Fibroblast of peridontal ligament (primary cell): ENCODE data around the gene FKBP5.
"Not testable (repeated sequence)": the region's sequence is repeated elsewhere in the genome, so short reads cannot be mapped to it uniquely, and the experiment has no call there.

ENCODE experiments used
- DNase-seq: peaks from one replicate; pipeline ENCODE4 v3.0.0-alpha.2; 2010; ENCODE audit errors: extremely low read depth

The FKBP5 gene

GRCh38 chr6:35724059-35724458 lies 35.3 kb upstream of the FKBP5 start:
- no peak for DNase-seq

- no peak for DNase-seq
Measured at GRCh38 chr6:35723587-35723986, 34.9 kb upstream of the FKBP5 start.

GRCh38 chr6:35722121-35722761 lies 33.5 kb upstream of the FKBP5 start:
- no peak for DNase-seq

- DNase-seq = no peak
Measured at GRCh38 chr6:35719830-35720733, 31.4 kb upstream of the FKBP5 start.

- no peak for DNase-seq
Measured at GRCh38 chr6:35719404-35719829, 30.7 kb upstream of the FKBP5 start.

GRCh38 chr6:35718911-35719381 lies 30.2 kb upstream of the FKBP5 start:
- DNase-seq = no peak

GRCh38 chr6:35718375-35718736 lies 29.6 kb upstream of the FKBP5 start:
- no peak for DNase-seq

GRCh38 chr6:35717449-35718374 lies 29.0 kb upstream of the FKBP5 start:
- DNase-seq = no peak

GRCh38 chr6:35716798-35717197 lies 28.1 kb upstream of the FKBP5 start:
- DNase-seq = no peak

GRCh38 chr6:35713006-35713767 lies 24.5 kb upstream of the FKBP5 start:
- DNase-seq = no peak

- DNase-seq = no peak
Measured at GRCh38 chr6:35711731-35712130, 23.0 kb upstream of the FKBP5 start.

GRCh38 chr6:35710241-35710847 lies 21.6 kb upstream of the FKBP5 start:
- DNase-seq = no peak

- DNase-seq = no peak
Measured at GRCh38 chr6:35708585-35708984, 19.9 kb upstream of the FKBP5 start.

GRCh38 chr6:35707714-35708407 lies 19.1 kb upstream of the FKBP5 start:
- no peak for DNase-seq

GRCh38 chr6:35706468-35706867 lies 17.8 kb upstream of the FKBP5 start:
- no peak for DNase-seq

- DNase-seq = no peak
Measured at GRCh38 chr6:35703554-35703953, 14.8 kb upstream of the FKBP5 start.

- no peak for DNase-seq
Measured at GRCh38 chr6:35698858-35699257, 10.1 kb upstream of the FKBP5 start.

GRCh38 chr6:35698430-35698829 lies 9.7 kb upstream of the FKBP5 start:
- DNase-seq = not testable (repeated sequence)

GRCh38 chr6:35694462-35694861 lies 5.7 kb upstream of the FKBP5 start:
- DNase-seq = no peak
